Neural progenitor cell (in vitro differentiated cells): ENCODE measurements around the gene CA12.

ENCODE experiments used
- EZH2 ChIP-seq: fragments of 200-600 bp; sonication (generic); IDR thresholded peaks from 2 replicates; pipeline ENCODE4 v1.6.1; 2017; ENCODE audit warnings: antibody characterized with exemption, mild to moderate bottlenecking, moderate library complexity
- TF ChIP-seq, protein P1 (sequence below): fragments of 200-600 bp; sonication (generic); IDR thresholded peaks from 2 replicates; pipeline ENCODE4 v1.5.1; 2017; ENCODE audit warnings: antibody characterized with exemption, mild to moderate bottlenecking

DNA sequence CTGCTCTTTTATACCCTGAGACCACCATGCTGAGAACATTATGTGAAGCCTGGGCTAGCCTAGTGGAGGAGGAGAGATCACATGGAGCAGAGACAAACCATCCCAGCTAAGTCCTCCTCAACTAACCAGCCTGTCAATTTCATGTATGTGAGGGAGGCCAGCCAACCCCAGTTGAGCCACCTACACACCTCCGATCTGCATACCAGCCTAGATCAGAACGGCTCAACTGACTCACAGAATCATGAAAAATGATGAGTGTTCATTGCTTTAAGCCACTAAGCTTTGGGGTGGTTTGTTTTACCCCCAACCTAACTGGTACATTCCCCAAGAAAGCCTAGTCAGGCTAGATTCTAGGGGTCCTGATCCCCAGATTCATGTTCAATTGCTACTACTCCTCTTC, 19.4 kb upstream of the CA12 start:
- TF ChIP-seq, protein P1, sequence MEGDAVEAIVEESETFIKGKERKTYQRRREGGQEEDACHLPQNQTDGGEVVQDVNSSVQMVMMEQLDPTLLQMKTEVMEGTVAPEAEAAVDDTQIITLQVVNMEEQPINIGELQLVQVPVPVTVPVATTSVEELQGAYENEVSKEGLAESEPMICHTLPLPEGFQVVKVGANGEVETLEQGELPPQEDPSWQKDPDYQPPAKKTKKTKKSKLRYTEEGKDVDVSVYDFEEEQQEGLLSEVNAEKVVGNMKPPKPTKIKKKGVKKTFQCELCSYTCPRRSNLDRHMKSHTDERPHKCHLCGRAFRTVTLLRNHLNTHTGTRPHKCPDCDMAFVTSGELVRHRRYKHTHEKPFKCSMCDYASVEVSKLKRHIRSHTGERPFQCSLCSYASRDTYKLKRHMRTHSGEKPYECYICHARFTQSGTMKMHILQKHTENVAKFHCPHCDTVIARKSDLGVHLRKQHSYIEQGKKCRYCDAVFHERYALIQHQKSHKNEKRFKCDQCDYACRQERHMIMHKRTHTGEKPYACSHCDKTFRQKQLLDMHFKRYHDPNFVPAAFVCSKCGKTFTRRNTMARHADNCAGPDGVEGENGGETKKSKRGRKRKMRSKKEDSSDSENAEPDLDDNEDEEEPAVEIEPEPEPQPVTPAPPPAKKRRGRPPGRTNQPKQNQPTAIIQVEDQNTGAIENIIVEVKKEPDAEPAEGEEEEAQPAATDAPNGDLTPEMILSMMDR, result no peak
- no peak for TF ChIP-seq EZH2
